Measurements from ENCODE around the gene MSX2. TPM values are rescaled to one million over a fixed set of nuclear protein-coding genes. Genes with fewer than 3 reads are reported as not detected.

The MSX2 gene
- total RNA-seq, 1 experiment from 2014 or later: 64.4 TPM

DNA sequence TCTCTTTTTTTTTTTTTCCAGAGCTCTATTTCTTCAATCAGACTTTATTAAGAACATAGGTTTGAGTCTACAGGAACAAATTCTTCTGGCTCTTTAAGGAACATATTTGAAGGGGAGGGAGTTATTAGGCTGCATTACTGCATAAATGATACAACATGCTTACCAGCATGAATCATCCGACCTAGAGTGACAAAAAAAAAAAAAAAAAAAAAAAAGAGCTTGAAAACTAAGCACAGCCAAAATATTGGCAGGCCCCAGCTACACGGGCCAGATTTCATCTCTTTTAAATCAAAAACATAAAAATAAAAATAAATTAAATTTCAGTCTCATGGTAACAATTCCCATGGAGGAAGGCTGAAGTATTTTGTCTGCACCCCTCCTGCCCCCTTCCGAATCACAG lies 26.3 kb downstream of the MSX2 start:
- no peak overlapping the region for H3K27ac Mint-ChIP-seq (ENCODE audit: unreplicated experiment)
- no peak for DNase-seq
- no peaks in the 10 kb centered on the region for H3K36me3 ChIP-seq (ENCODE audit: control insufficient read depth, insufficient read depth, low read length)
- H3K4me3 ChIP-seq (ENCODE audit: low read depth, low read length): peak overlapping the region; percentile 66
- no peaks in the 10 kb centered on the region for H3K9me3 ChIP-seq
- ChIA-PET CTCF (interaction anchor here (0.5 to 4.3 kb wide), 9 partner anchors 9 to 863 kb away, joined by 3 to 18 read pairs (median 4); no protein-coding TSS in a partner anchor), POLR2A (interaction anchor here (0.6 kb wide), 3 partner anchors 126 to 1697 kb away, joined by 3 to 5 read pairs (median 5); partner anchors contain the start of genes FAF2 and SFXN1)
- H3K27me3 ChIP-seq (replicated peaks; ENCODE audit: control insufficient read depth, insufficient read depth, low read length): no peaks in the 10 kb centered on the region
- peaks cover 11% of the 10 kb centered on the region for H3K4me1 Mint-ChIP-seq (ENCODE audit: low read depth, unreplicated experiment)
- TF ChIP-seq, protein P1, sequence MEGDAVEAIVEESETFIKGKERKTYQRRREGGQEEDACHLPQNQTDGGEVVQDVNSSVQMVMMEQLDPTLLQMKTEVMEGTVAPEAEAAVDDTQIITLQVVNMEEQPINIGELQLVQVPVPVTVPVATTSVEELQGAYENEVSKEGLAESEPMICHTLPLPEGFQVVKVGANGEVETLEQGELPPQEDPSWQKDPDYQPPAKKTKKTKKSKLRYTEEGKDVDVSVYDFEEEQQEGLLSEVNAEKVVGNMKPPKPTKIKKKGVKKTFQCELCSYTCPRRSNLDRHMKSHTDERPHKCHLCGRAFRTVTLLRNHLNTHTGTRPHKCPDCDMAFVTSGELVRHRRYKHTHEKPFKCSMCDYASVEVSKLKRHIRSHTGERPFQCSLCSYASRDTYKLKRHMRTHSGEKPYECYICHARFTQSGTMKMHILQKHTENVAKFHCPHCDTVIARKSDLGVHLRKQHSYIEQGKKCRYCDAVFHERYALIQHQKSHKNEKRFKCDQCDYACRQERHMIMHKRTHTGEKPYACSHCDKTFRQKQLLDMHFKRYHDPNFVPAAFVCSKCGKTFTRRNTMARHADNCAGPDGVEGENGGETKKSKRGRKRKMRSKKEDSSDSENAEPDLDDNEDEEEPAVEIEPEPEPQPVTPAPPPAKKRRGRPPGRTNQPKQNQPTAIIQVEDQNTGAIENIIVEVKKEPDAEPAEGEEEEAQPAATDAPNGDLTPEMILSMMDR (IDR thresholded peaks at IDR 0.05; ENCODE audit: insufficient read depth in 1 of 2, low read depth in 1 of 2, low read length in 1 of 2, severe bottlenecking in 1 of 2, unreplicated experiment in 1 of 2): no peak
- H3K9me3 Mint-ChIP-seq (ENCODE audit: unreplicated experiment): no peaks in the 10 kb centered on the region
- no peaks in the 10 kb centered on the region for H3K36me3 Mint-ChIP-seq (ENCODE audit: insufficient read depth, unreplicated experiment)
- BruUV-seq (replicated peaks): no TSS peak
- H3K4me1 ChIP-seq: no peaks in the 10 kb centered on the region
- no peaks in the 10 kb centered on the region for H3K27me3 Mint-ChIP-seq (ENCODE audit: insufficient read depth, unreplicated experiment)
- H3K4me3 Mint-ChIP-seq (ENCODE audit: unreplicated experiment): peak overlapping the region; percentile 76
- intact Hi-C loops (cut with micrococcal nuclease; ENCODE audit: unreplicated experiment): loop anchor here (1.0 to 5.0 kb wide), 2 partner anchors 42 to 331 kb away; no protein-coding TSS in a partner anchor

DNA sequence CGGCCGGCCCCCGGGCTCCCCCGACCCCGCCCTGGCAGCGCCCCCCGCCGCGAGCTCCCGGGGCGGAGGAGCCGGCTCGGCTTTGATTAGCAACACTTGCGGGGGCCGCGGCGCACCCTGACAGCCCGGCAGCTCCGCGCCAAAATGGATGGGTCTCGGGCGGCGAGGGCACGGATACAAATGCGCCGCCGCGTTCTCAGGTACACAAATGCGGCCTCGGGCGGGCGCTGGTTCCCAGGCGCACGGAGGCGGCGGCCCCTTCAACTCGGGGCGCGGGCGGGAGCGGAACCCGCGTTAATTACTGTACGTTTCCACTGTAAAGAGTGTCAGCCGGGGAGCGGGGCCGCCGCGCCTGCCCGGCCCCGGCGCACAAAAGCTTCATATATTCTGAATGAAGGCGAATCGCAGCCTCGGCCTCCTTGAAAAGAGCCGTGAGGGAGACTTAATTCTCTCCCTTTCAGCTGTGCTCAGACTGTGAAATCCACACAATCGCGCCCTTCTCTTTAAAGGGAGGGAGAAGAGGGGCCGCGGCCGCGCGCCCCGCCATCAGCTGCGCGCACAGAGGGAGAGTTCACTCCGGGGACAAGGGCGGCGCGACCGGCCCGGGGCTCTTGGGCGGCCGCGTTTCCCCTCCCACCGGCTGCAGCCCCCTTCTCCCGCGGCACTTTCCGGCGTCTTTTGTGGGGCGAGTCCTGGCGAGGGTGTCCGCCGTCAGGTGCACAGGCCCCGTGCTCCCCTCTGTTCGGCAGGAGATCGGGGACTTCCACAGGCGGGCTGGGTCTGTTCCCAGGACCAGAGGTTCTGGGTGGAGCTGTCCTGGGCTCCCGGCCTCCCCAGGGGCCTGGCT lies 27.0 kb downstream of the MSX2 start:
- Histone ChIP-seq H3K36me3 (ENCODE audit: control insufficient read depth, insufficient read depth, low read length) (no peaks in the 10 kb centered on the region), H3K4me1 (no peaks in the 10 kb centered on the region), H3K27me3 (replicated peaks; ENCODE audit: control insufficient read depth, insufficient read depth, low read length) (no peaks in the 10 kb centered on the region), H3K9me3 (no peaks in the 10 kb centered on the region), H3K4me3 (ENCODE audit: low read depth, low read length) (peak overlapping the region; percentile 66)
- ChIA-PET CTCF (interaction anchor here (0.5 to 4.3 kb wide), 11 partner anchors 8 to 864 kb away, joined by 3 to 18 read pairs (median 4); no protein-coding TSS in a partner anchor), POLR2A (interaction anchor here (0.6 kb wide), 2 partner anchors 126 to 1697 kb away, joined by 5 read pairs; partner anchors contain the start of gene FAF2)
- TF ChIP-seq, protein P1 (IDR thresholded peaks at IDR 0.05; ENCODE audit: insufficient read depth in 1 of 2, low read depth in 1 of 2, low read length in 1 of 2, severe bottlenecking in 1 of 2, unreplicated experiment in 1 of 2): no peak
- Mint-ChIP-seq H3K4me3 (ENCODE audit: unreplicated experiment) (peak overlapping the region; percentile 76), H3K27ac (ENCODE audit: unreplicated experiment) (no peak overlapping the region), H3K36me3 (ENCODE audit: insufficient read depth, unreplicated experiment) (no peaks in the 10 kb centered on the region), H3K27me3 (ENCODE audit: insufficient read depth, unreplicated experiment) (no peaks in the 10 kb centered on the region), H3K9me3 (ENCODE audit: unreplicated experiment) (no peaks in the 10 kb centered on the region), H3K4me1 (ENCODE audit: low read depth, unreplicated experiment) (peaks cover 6% of the 10 kb centered on the region)
- no TSS peak for BruUV-seq (replicated peaks)
- peak in 1 of 2 experiments; percentile 62 for DNase-seq
- intact Hi-C loops (cut with micrococcal nuclease; ENCODE audit: unreplicated experiment): loop anchor here (1.0 to 5.0 kb wide), 2 partner anchors 41 to 332 kb away; no protein-coding TSS in a partner anchor

DNA sequence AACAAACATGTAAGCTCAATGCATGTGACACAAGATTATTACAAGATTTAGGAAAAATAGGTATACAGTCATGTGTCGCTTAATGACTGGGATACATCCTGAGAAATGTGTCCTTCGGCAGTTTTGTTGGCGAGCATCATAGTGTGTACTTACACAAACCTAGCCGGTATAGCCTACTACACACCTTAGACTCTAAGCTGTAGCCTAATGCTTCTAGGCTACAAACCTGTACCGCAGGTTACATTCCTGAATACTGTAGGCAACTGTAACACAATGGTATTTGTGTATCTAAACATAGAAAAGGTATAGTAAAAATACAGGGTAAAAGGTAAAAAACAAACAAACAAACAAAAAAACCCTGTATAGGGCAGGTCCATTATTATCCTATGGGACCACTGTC lies 27.7 kb downstream of the MSX2 start:
- H3K27me3 ChIP-seq (replicated peaks; ENCODE audit: control insufficient read depth, insufficient read depth, low read length): no peaks in the 10 kb centered on the region
- H3K36me3 Mint-ChIP-seq (ENCODE audit: insufficient read depth, unreplicated experiment): no peaks in the 10 kb centered on the region
- peaks cover 6% of the 10 kb centered on the region for H3K4me1 Mint-ChIP-seq (ENCODE audit: low read depth, unreplicated experiment)
- ChIA-PET CTCF (interaction anchor here (0.9 to 4.3 kb wide), 3 partner anchors 44 to 333 kb away, joined by 3 to 18 read pairs (median 7); no protein-coding TSS in a partner anchor), POLR2A (no interaction called here)
- no peak for DNase-seq
- no peak overlapping the region; the same call in 1 of the 2 replicates for H3K4me3 ChIP-seq (ENCODE audit: low read depth, low read length)
- no peaks in the 10 kb centered on the region for H3K27me3 Mint-ChIP-seq (ENCODE audit: insufficient read depth, unreplicated experiment)
- intact Hi-C loops (cut with micrococcal nuclease; ENCODE audit: unreplicated experiment): loop anchor here (5.0 kb wide), 1 partner anchor 40 kb away; no protein-coding TSS in a partner anchor
- no peaks in the 10 kb centered on the region for H3K36me3 ChIP-seq (ENCODE audit: control insufficient read depth, insufficient read depth, low read length)
- TF ChIP-seq, protein P1 (IDR thresholded peaks at IDR 0.05; ENCODE audit: insufficient read depth in 1 of 2, low read depth in 1 of 2, low read length in 1 of 2, severe bottlenecking in 1 of 2, unreplicated experiment in 1 of 2): no peak
- H3K9me3 ChIP-seq: no peaks in the 10 kb centered on the region
- H3K9me3 Mint-ChIP-seq (ENCODE audit: unreplicated experiment): no peaks in the 10 kb centered on the region
- H3K4me3 Mint-ChIP-seq (ENCODE audit: unreplicated experiment): peak overlapping the region; percentile 76
- no TSS peak for BruUV-seq (replicated peaks)
- no peaks in the 10 kb centered on the region for H3K4me1 ChIP-seq
- no peak overlapping the region for H3K27ac Mint-ChIP-seq (ENCODE audit: unreplicated experiment)

All from Caco-2 (cell line).